ENCODE results near the gene PISD.

- TF ChIP-seq EZH2 (IDR thresholded peaks at IDR 0.05; ENCODE audit: borderline replicate concordance, low read depth, low read length, severe bottlenecking) (no peak), CTCF (IDR thresholded peaks at IDR 0.05; ENCODE audit: extremely low read depth in 1 of 2, insufficient read depth in 1 of 2, low read depth in 1 of 2, low read length in 2 of 2) (no peak), MAX (IDR thresholded peaks at IDR 0.05; ENCODE audit: insufficient read depth, insufficient read length) (no peak), POLR2AphosphoS5 (IDR thresholded peaks at IDR 0.05; ENCODE audit: insufficient read depth, low read depth, low read length) (no peak), POLR2A (IDR thresholded peaks at IDR 0.05; ENCODE audit: low read depth, low read length) (no peak), FOS (IDR thresholded peaks at IDR 0.05; ENCODE audit: borderline replicate concordance, insufficient read depth, low read length) (no peak), MYC (IDR thresholded peaks at IDR 0.05; ENCODE audit: low read depth, low read length) (no peak), GATA2 (IDR thresholded peaks at IDR 0.05; ENCODE audit: insufficient read depth, insufficient read length, low read depth, low read length) (no peak), JUN (IDR thresholded peaks at IDR 0.05; ENCODE audit: borderline replicate concordance, insufficient read depth, insufficient read length, low read depth) (no peak)
Observed at GRCh38 chr22:31627223-31627731, 34.7 kb downstream of the PISD start.
